T-helper 1 cell (primary cell): ENCODE measurements around the gene ENTPD1.
"Not testable (repeated sequence)": the region's sequence is repeated elsewhere in the genome, so short reads cannot be mapped to it uniquely, and the experiment has no call there.

Experiments used
- DNase-seq, 5 donors: peaks; one replicate each; pipeline ENCODE4 v3.0.0-alpha.2; 2012 to 2020

Gene ENTPD1

DNA sequence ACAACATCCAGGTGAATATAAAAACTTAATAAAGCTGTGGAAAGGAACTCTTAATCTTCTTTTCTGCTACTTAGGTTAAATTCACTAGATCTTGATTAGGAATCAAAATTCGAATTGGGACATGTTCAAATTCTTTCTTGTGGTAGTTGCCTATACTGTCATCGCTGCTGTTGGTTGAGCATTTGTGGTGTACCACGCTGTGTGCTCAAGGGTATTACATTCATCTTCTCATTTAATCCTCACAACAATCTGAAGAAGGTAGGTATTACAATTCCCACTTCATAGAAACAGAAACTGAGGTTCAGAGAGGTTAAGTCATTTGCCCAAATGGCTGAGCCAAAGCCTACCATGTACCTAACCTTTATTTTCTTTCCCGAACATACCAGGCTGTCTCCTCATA is 111.9 kb downstream of the ENTPD1 start:
- DNase-seq, result no peak

DNA sequence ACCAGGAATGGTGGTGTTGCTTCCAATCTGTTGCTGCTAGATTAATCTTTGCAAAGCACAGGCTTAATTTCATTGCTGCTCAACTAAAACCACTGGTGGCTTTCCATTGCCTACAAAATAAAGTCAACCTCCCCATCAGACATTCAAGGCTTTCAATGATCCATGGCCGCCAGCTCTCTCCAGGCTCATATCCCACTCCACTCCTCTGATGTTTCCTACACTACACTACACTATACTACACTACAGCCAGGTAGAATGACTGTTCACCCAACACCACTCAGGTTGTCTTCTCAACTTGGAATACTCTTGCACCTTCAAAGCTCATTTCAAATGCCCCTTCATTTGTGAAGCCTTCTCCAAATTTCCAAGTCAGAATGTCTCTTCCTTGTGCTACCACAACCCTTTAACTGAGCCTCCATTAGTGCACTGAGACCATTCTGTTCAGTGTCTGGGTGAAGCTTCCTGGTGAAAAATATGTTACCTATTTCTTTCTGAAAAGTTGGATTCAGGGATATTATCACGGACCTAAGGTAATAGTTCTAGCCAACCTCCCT is 116.3 kb downstream of the ENTPD1 start:
- no peak for DNase-seq

- no peak for DNase-seq
Measured at GRCh38 chr10:95873139-95873538, 117.2 kb downstream of the ENTPD1 start.

- no peak for DNase-seq
Measured at GRCh38 chr10:95873651-95874050, 117.7 kb downstream of the ENTPD1 start.

DNA sequence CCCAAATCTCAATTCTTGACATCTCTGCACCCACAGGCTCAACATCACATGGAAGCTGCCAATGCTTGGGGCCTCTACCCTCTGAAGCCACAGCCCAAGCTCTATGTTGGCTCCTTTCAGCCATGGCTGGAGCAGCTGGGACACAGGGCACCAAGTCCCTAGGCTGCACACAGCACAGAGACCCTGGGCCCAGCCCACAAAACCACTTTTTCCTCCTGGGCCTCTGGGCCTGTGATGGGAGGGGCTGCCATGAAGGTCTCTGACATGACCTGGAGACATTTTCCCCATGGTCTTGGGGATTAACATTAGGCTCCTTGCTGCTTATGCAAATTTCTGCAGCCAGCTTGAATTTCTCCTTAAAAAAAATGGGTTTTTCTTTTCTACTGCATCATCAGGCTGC is 118.8 kb downstream of the ENTPD1 start:
- DNase-seq, result not testable (repeated sequence)

GRCh38 chr10:95876756-95877155 is 120.8 kb downstream of the ENTPD1 start:
- DNase-seq, result no peak

DNA sequence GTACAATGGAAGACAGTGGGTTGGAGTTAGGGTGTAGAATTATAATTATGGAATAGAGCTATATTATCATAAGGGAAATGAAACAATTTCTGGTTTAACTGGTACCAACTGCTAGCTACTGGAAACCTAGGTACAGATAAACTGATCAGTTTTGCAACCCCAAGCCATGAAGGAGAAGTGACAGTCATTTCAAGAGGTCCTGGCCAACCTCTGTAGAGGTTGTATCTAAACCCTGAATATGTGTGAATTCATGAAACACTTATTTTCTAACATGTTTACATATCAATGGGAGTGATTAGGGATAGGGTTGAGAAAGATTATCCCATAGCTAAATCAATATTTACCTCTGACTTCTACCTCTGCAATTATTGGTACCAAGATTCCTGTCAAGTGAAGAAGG is 121.9 kb downstream of the ENTPD1 start:
- no peak for DNase-seq

- DNase-seq, result no peak
Measured at GRCh38 chr10:95880704-95881103, 124.7 kb downstream of the ENTPD1 start.

DNA sequence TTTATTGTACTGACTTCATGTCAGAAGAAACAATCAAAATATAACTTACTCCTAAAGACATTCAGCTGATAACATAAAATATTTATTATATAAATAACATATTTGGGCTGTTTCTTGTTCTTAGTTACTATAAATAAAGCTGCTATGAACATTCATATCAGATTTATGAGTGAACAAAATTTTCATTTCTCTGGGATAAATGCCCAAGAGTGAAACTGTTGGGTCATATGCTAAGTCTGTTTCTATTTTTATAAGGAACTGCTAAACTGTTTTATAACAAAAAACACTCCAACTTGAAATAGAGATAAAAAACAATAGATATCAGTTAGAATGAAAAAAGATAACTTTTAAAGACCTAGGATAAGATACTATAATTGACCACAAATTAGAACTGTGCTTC is 125.4 kb downstream of the ENTPD1 start:
- no peak for DNase-seq

GRCh38 chr10:95889830-95890229 is 133.9 kb downstream of the ENTPD1 start:
- DNase-seq, result no peak

- DNase-seq, result no peak
Measured at GRCh38 chr10:95896071-95896850, 140.3 kb downstream of the ENTPD1 start.

DNA sequence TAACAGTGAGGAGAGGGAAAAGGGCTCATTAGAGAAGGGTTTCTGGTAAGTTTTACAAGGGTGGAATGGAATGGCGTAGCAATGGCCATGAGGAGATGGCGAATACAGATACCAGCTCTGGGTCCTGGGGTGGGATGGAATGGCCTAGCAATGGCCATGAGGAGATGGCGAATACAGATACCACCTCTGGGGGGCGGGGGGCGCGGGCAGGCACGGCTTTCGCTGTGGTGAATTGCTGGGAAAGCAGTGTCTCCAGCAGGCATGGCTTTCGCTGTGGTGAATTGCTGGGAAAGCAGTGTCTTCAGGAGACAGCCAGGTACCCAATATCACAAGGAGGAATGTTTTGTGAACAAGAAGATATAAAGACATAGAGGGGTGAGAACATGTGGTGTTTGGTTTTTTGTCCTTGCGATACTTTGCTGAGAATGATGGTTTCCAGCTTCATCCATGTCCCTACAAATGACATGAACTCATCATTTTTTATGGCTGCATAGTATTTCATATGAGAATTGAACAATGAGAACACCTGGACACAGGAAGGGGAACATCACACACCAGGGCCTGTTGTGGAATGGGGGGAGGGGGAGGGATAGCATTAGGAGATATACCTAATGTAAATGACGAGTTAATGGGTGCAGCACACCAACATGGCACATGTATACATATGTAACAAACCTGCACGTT is 150.1 kb downstream of the ENTPD1 start:
- DNase-seq, result not testable (repeated sequence)

- peak in 3 of 5 donors; percentile 2 to 25 (median 5) for DNase-seq
Measured at GRCh38 chr10:95906677-95907455, 150.9 kb downstream of the ENTPD1 start.

DNA sequence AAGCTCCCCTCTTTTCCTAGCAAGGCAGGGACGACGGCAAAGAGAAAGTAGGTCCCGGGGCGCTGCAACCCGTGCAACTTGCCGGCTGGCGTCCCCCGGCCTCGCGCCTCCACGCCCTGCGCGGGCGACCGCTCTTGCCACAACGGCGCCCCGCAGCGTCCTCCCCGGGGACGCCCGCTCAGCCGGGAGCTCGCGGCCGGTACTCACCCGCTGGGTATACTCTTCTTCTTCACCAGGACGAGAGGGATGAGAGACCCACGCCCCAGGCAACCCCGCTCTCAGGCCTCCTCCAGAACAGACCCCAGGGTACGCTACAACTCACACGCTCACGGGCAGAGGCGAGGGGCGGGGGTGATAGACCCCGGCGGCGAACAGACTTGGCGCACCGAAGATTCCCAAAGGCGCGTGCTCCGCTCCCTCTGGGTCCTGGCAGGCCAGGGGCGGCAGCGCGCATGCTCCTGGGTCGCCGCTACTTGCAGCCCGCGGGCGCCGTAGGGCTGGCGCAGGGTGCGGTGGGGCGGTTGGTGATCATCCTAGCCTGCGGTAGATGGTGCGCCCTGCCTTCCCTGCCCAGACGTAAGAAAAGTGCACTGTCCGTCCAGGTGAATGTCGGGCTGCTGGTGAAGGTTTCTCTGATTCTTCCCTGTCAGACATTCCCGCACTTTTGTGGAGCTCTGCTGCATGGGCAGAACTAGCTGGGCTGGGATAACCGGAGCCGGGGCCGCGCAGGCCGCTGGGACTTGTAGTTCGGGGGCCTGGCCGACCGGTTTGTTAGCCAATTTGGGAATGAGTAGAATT is 151.7 kb downstream of the ENTPD1 start, which contains the start of gene CC2D2B:
Gene CC2D2B, plus strand, starts transcription at position 520 of the 798 bp plus-strand sequence. CDS start 3,349 bp downstream, outside the sequence.
- peak; percentile 17 to 68 (median 30) for DNase-seq

GRCh38 chr10:95908450-95908849 is 152.5 kb downstream of the ENTPD1 start:
- no peak for DNase-seq

GRCh38 chr10:95909561-95909960 is 153.6 kb downstream of the ENTPD1 start:
- no peak for DNase-seq

GRCh38 chr10:95916039-95916438 is 160.1 kb downstream of the ENTPD1 start:
- DNase-seq, result not testable (repeated sequence)
